Fibroblast of the aortic adventitia (primary cell): ENCODE results near the gene GRIP1. TPM values are rescaled to one million over a fixed set of nuclear protein-coding genes. Genes with fewer than 3 reads are reported as not detected.

ENCODE experiments used
- DNase-seq: peaks from one replicate; pipeline ENCODE4 v3.0.0-alpha.2; 2010; ENCODE audit warnings: low read depth
- H3K4me3 ChIP-seq: 2 replicates; pipeline ENCODE4 v1.5.1; 2011; ENCODE audit warnings: low read depth, mild to moderate bottlenecking, control low read depth, low read length, moderate library complexity
- CTCF ChIP-seq: IDR thresholded peaks from 2 replicates; pipeline ENCODE4 v1.5.1; 2011; ENCODE audit warnings: mild to moderate bottlenecking, low read length, control low read depth, inconsistent platforms; ENCODE audit not compliant: insufficient read depth
- total RNA-seq: library from RNA; depleted of rRNA; stranded (reverse); fragments of >200 nt; gene quantifications from 2 replicates; pipeline ENCODE4 v1.2.3, GENCODE V29; 2012; ENCODE audit warnings: low replicate concordance

Gene GRIP1
- total RNA-seq, 1 donor, result 0.90 TPM

- H3K4me3 ChIP-seq, result no peak overlapping the region
- no peak for DNase-seq
- no peak for TF ChIP-seq CTCF
Observed at GRCh38 chr12:66397574-66398290, 281.1 kb downstream of the GRIP1 start.

GRCh38 chr12:66393890-66394289 is 285.0 kb downstream of the GRIP1 start:
- no peak overlapping the region for H3K4me3 ChIP-seq
- TF ChIP-seq CTCF, result no peak
- no peak for DNase-seq

GRCh38 chr12:66392266-66392915 is 286.5 kb downstream of the GRIP1 start:
- H3K4me3 ChIP-seq, result no peak overlapping the region
- DNase-seq, result no peak
- TF ChIP-seq CTCF, result no peak

GRCh38 chr12:66388517-66388916 is 290.4 kb downstream of the GRIP1 start:
- H3K4me3 ChIP-seq, result no peak overlapping the region
- no peak for DNase-seq
- no peak for TF ChIP-seq CTCF

- no peak overlapping the region for H3K4me3 ChIP-seq
- DNase-seq, result no peak
- no peak for TF ChIP-seq CTCF
Observed at GRCh38 chr12:66387117-66387516, 291.8 kb downstream of the GRIP1 start.

GRCh38 chr12:66380769-66381535 is 297.9 kb downstream of the GRIP1 start:
- no peak overlapping the region for H3K4me3 ChIP-seq
- no peak for TF ChIP-seq CTCF
- no peak for DNase-seq
